Activated B cell treated with CpG ODN at 0.5 μM for 24 hours (primary cell): ENCODE results near the gene LHFPL6. TPM values are rescaled to one million over a fixed set of nuclear protein-coding genes. Genes with fewer than 3 reads are reported as not detected.

Experiments used
- ATAC-seq: fragments of 200-7000 bp; cut with Tn5 transposase; one replicate; pipeline ENCODE4 v1.10.0; 2021; ENCODE audit warnings: low read depth, mild to moderate bottlenecking, moderate library complexity
- CTCF ChIA-PET: fragments of 350-600 bp; sonication (Branson Sonifier 250); formaldehyde crosslinking; loops from one replicate; lab custom pipeline; 2021; ENCODE audit warnings: antibody characterized with exemption; lab: Charles Lee
- POLR2A ChIA-PET: fragments of 350-600 bp; sonication (Branson Sonifier 250); formaldehyde crosslinking; loops from one replicate; lab custom pipeline; 2021; ENCODE audit warnings: antibody characterized with exemption; lab: Charles Lee
- DNase-seq: peaks from one replicate; pipeline ENCODE4 v3.0.0; 2022
- H3K27ac Mint-ChIP-seq: one replicate; pipeline ENCODE4 v1.8.0; 2020; ENCODE audit warnings: mixed read lengths
- H3K27me3 Mint-ChIP-seq: one replicate; pipeline ENCODE4 v1.8.0; 2021; ENCODE audit warnings: mixed read lengths
- H3K36me3 Mint-ChIP-seq: one replicate; pipeline ENCODE4 v1.8.0; 2021; ENCODE audit warnings: low read depth, mixed read lengths
- H3K4me1 Mint-ChIP-seq: one replicate; pipeline ENCODE4 v1.8.0; 2021; ENCODE audit warnings: mixed read lengths
- H3K4me3 Mint-ChIP-seq: one replicate; pipeline ENCODE4 v1.8.0; 2020; ENCODE audit warnings: mild to moderate bottlenecking, mixed read lengths
- H3K9me3 Mint-ChIP-seq: one replicate; pipeline ENCODE4 v1.8.0; 2020; ENCODE audit warnings: mixed read lengths
- CTCF ChIP-seq: fragments of 200-600 bp; IDR thresholded peaks from one replicate; pipeline ENCODE4 v1.8.0; 2022; ENCODE audit warnings: antibody characterized with exemption, mild to moderate bottlenecking
- intact Hi-C: fragments of 100-400 bp; cut with micrococcal nuclease; formaldehyde crosslinking; loops from one replicate; pipeline ENCODE4 v1.15.1; 2024
- total RNA-seq: library from RNA; stranded (reverse); gene quantifications from 2 replicates; pipeline ENCODE4 v1.2.3, GENCODE V29; 2022

Gene LHFPL6
- total RNA-seq, 1 donor from 2014 or later: 0.13 TPM

- no peak for DNase-seq
- no peaks in the 10 kb centered on the region for H3K27me3 Mint-ChIP-seq
- H3K4me1 Mint-ChIP-seq: no peaks in the 10 kb centered on the region
- no peaks in the 10 kb centered on the region for H3K9me3 Mint-ChIP-seq
- TF ChIP-seq CTCF: no peak
- intact Hi-C loops: no loop called here
- CTCF ChIA-PET: no interaction called here
- H3K36me3 Mint-ChIP-seq: no peaks in the 10 kb centered on the region
- ATAC-seq: no peak
- H3K4me3 Mint-ChIP-seq: no peak overlapping the region
- POLR2A ChIA-PET: no interaction called here
- H3K27ac Mint-ChIP-seq: no peak overlapping the region
Measured at GRCh38 chr13:39407138-39407537, 195.9 kb downstream of the LHFPL6 start.

GRCh38 chr13:39406688-39407087 is 196.3 kb downstream of the LHFPL6 start:
- POLR2A ChIA-PET: no interaction called here
- CTCF ChIA-PET: no interaction called here

GRCh38 chr13:39405596-39406205 is 197.3 kb downstream of the LHFPL6 start:
- DNase-seq: no peak
- ATAC-seq: no peak
- H3K27me3 Mint-ChIP-seq: no peaks in the 10 kb centered on the region
- TF ChIP-seq CTCF: no peak
- no peaks in the 10 kb centered on the region for H3K4me1 Mint-ChIP-seq
- intact Hi-C loops: no loop called here
- POLR2A ChIA-PET: no interaction called here
- H3K36me3 Mint-ChIP-seq: no peaks in the 10 kb centered on the region
- no peaks in the 10 kb centered on the region for H3K9me3 Mint-ChIP-seq
- CTCF ChIA-PET: no interaction called here
- H3K27ac Mint-ChIP-seq: no peak overlapping the region
- no peak overlapping the region for H3K4me3 Mint-ChIP-seq

More at GRCh38 chr13:39406688-39407087, 196.3 kb downstream of the LHFPL6 start:
- DNase-seq (no peak), ATAC-seq (no peak)
- no peaks in the 10 kb centered on the region for H3K27me3 Mint-ChIP-seq
- intact Hi-C loops: no loop called here
- H3K27ac Mint-ChIP-seq: no peak overlapping the region
- H3K36me3 Mint-ChIP-seq: no peaks in the 10 kb centered on the region
- no peak overlapping the region for H3K4me3 Mint-ChIP-seq
- TF ChIP-seq CTCF: no peak
- no peaks in the 10 kb centered on the region for H3K9me3 Mint-ChIP-seq
- no peaks in the 10 kb centered on the region for H3K4me1 Mint-ChIP-seq

- Mint-ChIP-seq H3K27ac (no peak overlapping the region), H3K9me3 (no peaks in the 10 kb centered on the region), H3K4me3 (no peak overlapping the region), H3K36me3 (no peaks in the 10 kb centered on the region), H3K27me3 (no peaks in the 10 kb centered on the region), H3K4me1 (no peaks in the 10 kb centered on the region)
- ChIA-PET POLR2A (no interaction called here), CTCF (no interaction called here)
- intact Hi-C loops: no loop called here
- ATAC-seq (no peak), DNase-seq (no peak)
- no peak for TF ChIP-seq CTCF
Measured at GRCh38 chr13:39405107-39405506, 197.9 kb downstream of the LHFPL6 start.

GRCh38 chr13:39403106-39403505 is 199.9 kb downstream of the LHFPL6 start:
- CTCF ChIA-PET: no interaction called here
- no peak for DNase-seq
- POLR2A ChIA-PET: no interaction called here
- no peaks in the 10 kb centered on the region for H3K4me1 Mint-ChIP-seq
- TF ChIP-seq CTCF: no peak
- no peaks in the 10 kb centered on the region for H3K27me3 Mint-ChIP-seq
- no peak overlapping the region for H3K27ac Mint-ChIP-seq
- H3K9me3 Mint-ChIP-seq: no peaks in the 10 kb centered on the region
- no peak overlapping the region for H3K4me3 Mint-ChIP-seq
- ATAC-seq: no peak
- intact Hi-C loops: no loop called here
- no peaks in the 10 kb centered on the region for H3K36me3 Mint-ChIP-seq
